B cell (primary cell): Measurements from ENCODE around the gene CCDC178. TPM values are rescaled to one million over a fixed set of nuclear protein-coding genes. Genes with fewer than 3 reads are reported as not detected.

ENCODE experiments used
- ATAC-seq: fragments of 200-7000 bp; cut with Tn5 transposase; one replicate; pipeline ENCODE4 v1.10.0; 2021; ENCODE audit warnings: low read depth, mild to moderate bottlenecking, moderate number of reproducible peaks, moderate library complexity
- CTCF ChIA-PET: fragments of 350-600 bp; sonication (Branson Sonifier 250); formaldehyde crosslinking; loops from one replicate; lab custom pipeline; 2021; ENCODE audit warnings: antibody characterized with exemption, inconsistent platforms; lab: Charles Lee
- POLR2A ChIA-PET: fragments of 350-600 bp; sonication (Branson Sonifier 250); formaldehyde crosslinking; loops from one replicate; lab custom pipeline; 2021; ENCODE audit warnings: antibody characterized with exemption; lab: Charles Lee
- DNase-seq: peaks from one replicate; pipeline ENCODE4 v3.0.0; 2013
- H2AFZ ChIP-seq: 2 replicates; pipeline ENCODE4 v1.6.1; 2012; ENCODE audit warnings: mild to moderate bottlenecking, low read depth, low read length; ENCODE audit not compliant: insufficient read depth, poor library complexity, severe bottlenecking
- H3K27ac ChIP-seq, 2 donors: 1 replicate in 1 of 2; 2 replicates in 1 of 2; pipeline ENCODE4 v1.5.1; 2012 to 2013; ENCODE audit warnings: low read length in 2 of 2, mild to moderate bottlenecking in 2 of 2, moderate library complexity in 1 of 2
- H3K27me3 ChIP-seq, 4 experiments: fragments of 200-600 bp in 1 of 4; sonication (generic) in 1 of 4; replicated peaks in 1 of 4; 1 replicate in 2 of 4; 2 replicates in 2 of 4; pipeline versions ENCODE4 v1.6.1 to v1.7.0; 2013 to 2016; ENCODE audit warnings: low read length in 3 of 4, mild to moderate bottlenecking in 2 of 4, mixed read lengths in 1 of 4, moderate library complexity in 1 of 4; ENCODE audit not compliant: insufficient read depth in 4 of 4, control insufficient read depth in 3 of 4; ENCODE audit errors: control extremely low read depth in 1 of 4
- H3K36me3 ChIP-seq, 2 experiments: replicated peaks in 1 of 2; 1 replicate in 1 of 2; 2 replicates in 1 of 2; pipeline versions ENCODE4 v1.6.1 to v1.7.1; 2013; ENCODE audit warnings: low read length in 1 of 2; ENCODE audit not compliant: insufficient read depth in 2 of 2, control insufficient read depth in 1 of 2; ENCODE audit errors: control extremely low read depth in 1 of 2, extremely low read depth in 1 of 2
- H3K4me1 ChIP-seq, 2 donors: fragments of 200-600 bp in 1 of 2; sonication (generic) in 1 of 2; 1 replicate in 1 of 2; 2 replicates in 1 of 2; pipeline versions ENCODE4 v1.5.1 to v1.6.1; 2013 to 2017; ENCODE audit warnings: low read length in 2 of 2; ENCODE audit not compliant: control insufficient read depth in 2 of 2, insufficient read depth in 2 of 2
- H3K4me2 ChIP-seq: replicated peaks from 2 replicates; pipeline ENCODE3; 2012; ENCODE audit warnings: mild to moderate bottlenecking, low read depth, low read length; ENCODE audit not compliant: poor library complexity, severe bottlenecking
- H3K4me3 ChIP-seq, 5 experiments: fragments of 200-600 bp in 1 of 5; sonication (generic) in 1 of 5; 1 replicate in 3 of 5; 2 replicates in 2 of 5; pipeline versions ENCODE4 v1.5.1 to v1.7.0; 2011 to 2016; ENCODE audit warnings: low read length in 4 of 5, mild to moderate bottlenecking in 4 of 5, low read depth in 2 of 5, control low read depth in 1 of 5, moderate library complexity in 1 of 5; ENCODE audit not compliant: insufficient read depth in 1 of 5; ENCODE audit errors: control extremely low read depth in 1 of 5, extremely low read depth in 1 of 5
- H3K79me2 ChIP-seq: fragments of 200-600 bp; sonication (generic); one replicate; pipeline ENCODE4 v1.6.0; 2016; ENCODE audit warnings: low read length; ENCODE audit not compliant: control insufficient read depth, insufficient read depth
- H3K9ac ChIP-seq: fragments of 200-600 bp; sonication (generic); 2 replicates; pipeline ENCODE4 v1.6.1; 2017; ENCODE audit warnings: mild to moderate bottlenecking, low read length, moderate library complexity
- H3K9me3 ChIP-seq, 3 donors: one replicate each; pipeline versions ENCODE4 v1.6.1 to v1.7.1; 2013; ENCODE audit warnings: low read length in 2 of 3; ENCODE audit not compliant: control insufficient read depth in 2 of 3, insufficient read depth in 1 of 3; ENCODE audit errors: control extremely low read depth in 1 of 3
- H4K20me1 ChIP-seq: 2 replicates; pipeline ENCODE4 v1.6.0; 2012; ENCODE audit warnings: mild to moderate bottlenecking, low read length; ENCODE audit not compliant: insufficient read depth, control insufficient read depth, poor library complexity, severe bottlenecking
- H3K27ac Mint-ChIP-seq: one replicate; pipeline ENCODE4 v1.8.0; 2021; ENCODE audit warnings: mixed read lengths
- H3K27me3 Mint-ChIP-seq: one replicate; pipeline ENCODE4 v1.8.0; 2021; ENCODE audit warnings: mixed read lengths
- H3K4me1 Mint-ChIP-seq: one replicate; pipeline ENCODE4 v1.8.0; 2021; ENCODE audit warnings: mixed read lengths
- H3K4me3 Mint-ChIP-seq: one replicate; pipeline ENCODE4 v1.8.0; 2021; ENCODE audit warnings: mixed read lengths
- H3K9me3 Mint-ChIP-seq: one replicate; pipeline ENCODE4 v1.8.0; 2022; ENCODE audit warnings: mixed read lengths; ENCODE audit not compliant: insufficient read depth
- EZH2 ChIP-seq: IDR thresholded peaks from 2 replicates; pipeline ENCODE4 v1.6.1; 2012; ENCODE audit warnings: borderline replicate concordance, low read depth, mild to moderate bottlenecking, moderate library complexity, low read length; ENCODE audit not compliant: insufficient read depth, poor library complexity, severe bottlenecking
- whole genome bisulfite sequencing: methylation state at CpG from one replicate; pipeline ENCODE4 v1.1.5; 2013; ENCODE audit warnings: missing lambda C conversion rate; ENCODE audit not compliant: insufficient coverage; 5-methylcytosine and 5-hydroxymethylcytosine counted together
- intact Hi-C: fragments of 100-400 bp; cut with micrococcal nuclease; formaldehyde crosslinking; loops from one replicate; pipeline ENCODE4 v1.10.0; 2022
- polyA plus RNA-seq: library from polyadenylated mRNA; depleted of rRNA; stranded (reverse); fragments of >200 nt; gene quantifications from 2 replicates; pipeline ENCODE4 v1.2.3, GENCODE V29; 2012
- total RNA-seq, 2 donors: library from RNA; stranded (reverse); fragments of 120-200 nt in 1 of 2; gene quantifications; 1 replicate in 1 of 2; 2 replicates in 1 of 2; pipeline versions ENCODE4 v1.2.3 to v1.2.4, GENCODE V29; 2013 to 2022
- TF ChIP-seq, protein P1 (sequence below): fragments of 200-600 bp; IDR thresholded peaks from one replicate; pipeline ENCODE4 v1.8.0; 2022; ENCODE audit warnings: antibody characterized with exemption, mild to moderate bottlenecking

The CCDC178 gene
- total and polyA plus RNA-seq, 2 donors (not counting 1 experiment from before 2014, with no cell fraction given), result not detected

DNA sequence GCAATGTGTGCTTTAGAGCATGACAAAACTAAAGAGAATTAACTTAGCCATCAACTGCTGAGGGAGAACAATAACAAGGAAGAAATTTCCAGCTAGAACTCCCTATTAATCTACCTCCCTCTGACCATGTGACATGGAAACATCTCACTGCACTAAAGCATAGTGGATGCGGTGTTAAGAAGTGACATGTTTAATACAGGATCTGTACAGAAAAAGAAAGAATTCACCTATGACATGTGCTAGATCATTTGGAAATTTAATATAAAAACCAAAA lies 465.4 kb downstream of the CCDC178 start:
- no CpG with 5 or more reads among the region's 1 CpG for WGBS
- peaks cover 10% of the 10 kb centered on the region for H3K4me1 Mint-ChIP-seq
- Histone ChIP-seq H3K4me3 (no peak overlapping the region), H2AFZ (no peak overlapping the region), H4K20me1 (no peaks in the 10 kb centered on the region), H3K4me1 (peaks cover 4 to 5% of the 10 kb centered on the region in 2 donors), H3K4me2 (no peak overlapping the region), H3K27ac (no peak overlapping the region), H3K9ac (no peak overlapping the region), H3K36me3 (no peaks in the 10 kb centered on the region), H3K79me2 (no peaks in the 10 kb centered on the region), H3K9me3 (no peaks in the 10 kb centered on the region), H3K27me3 (peaks cover 0 to 2% (median 0%) of the 10 kb centered on the region in 4 experiments)
- TF ChIP-seq, protein P1, sequence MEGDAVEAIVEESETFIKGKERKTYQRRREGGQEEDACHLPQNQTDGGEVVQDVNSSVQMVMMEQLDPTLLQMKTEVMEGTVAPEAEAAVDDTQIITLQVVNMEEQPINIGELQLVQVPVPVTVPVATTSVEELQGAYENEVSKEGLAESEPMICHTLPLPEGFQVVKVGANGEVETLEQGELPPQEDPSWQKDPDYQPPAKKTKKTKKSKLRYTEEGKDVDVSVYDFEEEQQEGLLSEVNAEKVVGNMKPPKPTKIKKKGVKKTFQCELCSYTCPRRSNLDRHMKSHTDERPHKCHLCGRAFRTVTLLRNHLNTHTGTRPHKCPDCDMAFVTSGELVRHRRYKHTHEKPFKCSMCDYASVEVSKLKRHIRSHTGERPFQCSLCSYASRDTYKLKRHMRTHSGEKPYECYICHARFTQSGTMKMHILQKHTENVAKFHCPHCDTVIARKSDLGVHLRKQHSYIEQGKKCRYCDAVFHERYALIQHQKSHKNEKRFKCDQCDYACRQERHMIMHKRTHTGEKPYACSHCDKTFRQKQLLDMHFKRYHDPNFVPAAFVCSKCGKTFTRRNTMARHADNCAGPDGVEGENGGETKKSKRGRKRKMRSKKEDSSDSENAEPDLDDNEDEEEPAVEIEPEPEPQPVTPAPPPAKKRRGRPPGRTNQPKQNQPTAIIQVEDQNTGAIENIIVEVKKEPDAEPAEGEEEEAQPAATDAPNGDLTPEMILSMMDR, result no peak
- TF ChIP-seq EZH2, result no peak
- H3K9me3 Mint-ChIP-seq, result no peaks in the 10 kb centered on the region
- DNase-seq, result no peak
- no peak overlapping the region for H3K4me3 Mint-ChIP-seq
- no peak for ATAC-seq
- peaks cover 16% of the 10 kb centered on the region for H3K27me3 Mint-ChIP-seq
- no peak overlapping the region for H3K27ac Mint-ChIP-seq
- intact Hi-C loops, result no loop called here
- ChIA-PET POLR2A (no interaction called here), CTCF (no interaction called here)

DNA sequence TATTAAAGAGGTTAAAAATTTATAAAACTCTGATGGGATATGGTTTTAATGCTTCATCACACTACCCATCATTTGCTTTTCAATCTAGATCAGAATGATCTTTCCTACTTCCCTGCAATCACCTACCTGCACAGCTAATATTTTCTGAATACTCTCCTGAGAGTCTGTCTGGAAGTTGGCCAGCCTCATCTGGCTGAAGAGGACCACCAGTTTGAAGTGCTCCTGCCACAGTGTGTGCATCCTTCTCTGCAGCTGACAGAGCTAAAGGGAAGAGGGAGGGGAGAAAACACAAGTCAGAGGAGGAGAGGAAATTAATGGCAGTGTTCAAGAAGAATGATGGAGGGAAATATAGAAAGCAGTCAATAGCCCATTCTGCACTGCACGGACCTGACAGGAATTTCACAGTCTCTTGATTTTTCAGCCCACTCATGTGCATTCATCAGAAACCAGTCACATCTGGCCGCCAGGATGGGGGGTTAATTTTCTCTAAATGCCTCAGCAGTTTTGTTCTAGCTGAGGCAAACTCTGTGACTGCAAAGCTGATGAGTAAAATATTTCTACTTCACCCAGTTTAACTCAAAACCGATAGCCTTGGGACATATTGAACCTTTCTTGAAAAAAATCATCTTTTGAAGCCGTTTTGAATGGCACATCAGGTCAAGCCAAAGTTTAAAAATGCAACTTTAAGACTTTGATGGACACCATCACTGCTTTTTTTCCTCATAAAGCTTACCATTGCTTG lies 465.9 kb downstream of the CCDC178 start:
- Histone ChIP-seq H3K4me3 (no peak overlapping the region), H2AFZ (no peak overlapping the region), H3K27me3 (peaks cover 0 to 2% (median 0%) of the 10 kb centered on the region in 4 experiments), H3K9me3 (no peaks in the 10 kb centered on the region), H3K27ac (no peak overlapping the region), H3K36me3 (no peaks in the 10 kb centered on the region), H3K4me2 (no peak overlapping the region), H3K4me1 (peaks cover 4 to 5% of the 10 kb centered on the region in 2 donors), H3K79me2 (no peaks in the 10 kb centered on the region), H4K20me1 (no peaks in the 10 kb centered on the region), H3K9ac (no peak overlapping the region)
- WGBS, result 56% methylated on average over 1 of the region's 4 CpGs
- ChIA-PET CTCF (no interaction called here), POLR2A (no interaction called here)
- intact Hi-C loops, result no loop called here
- TF ChIP-seq, protein P1, result no peak
- TF ChIP-seq EZH2, result no peak
- Mint-ChIP-seq H3K4me1 (peaks cover 10% of the 10 kb centered on the region), H3K4me3 (no peak overlapping the region), H3K9me3 (no peaks in the 10 kb centered on the region), H3K27ac (no peak overlapping the region), H3K27me3 (peaks cover 14% of the 10 kb centered on the region)
- DNase-seq (peak; percentile 5), ATAC-seq (no peak)
